ENCODE measurements around the gene URI1.
A peak's percentile ranks its signal among the peaks of the same experiment; 100 is the strongest.

- TF ChIP-seq CTCF (IDR thresholded peaks at IDR 0.05) (peak; percentile 25), EZH2 (IDR thresholded peaks at IDR 0.05; ENCODE audit: borderline replicate concordance, insufficient read depth, low read depth, low read length, poor library complexity, severe bottlenecking) (no peak)
Observed at GRCh38 chr19:30046522-30046921, 104.5 kb downstream of the URI1 start.
